Activated T-cell treated with anti-CD3 and anti-CD28 coated beads for 48 hours (primary cell): Measurements from ENCODE around the gene BTNL8.

Experiments
- DNase-seq: peaks from one replicate; pipeline ENCODE4 v3.0.0-alpha.2; 2020; ENCODE audit warnings: low read depth

The BTNL8 gene

DNA sequence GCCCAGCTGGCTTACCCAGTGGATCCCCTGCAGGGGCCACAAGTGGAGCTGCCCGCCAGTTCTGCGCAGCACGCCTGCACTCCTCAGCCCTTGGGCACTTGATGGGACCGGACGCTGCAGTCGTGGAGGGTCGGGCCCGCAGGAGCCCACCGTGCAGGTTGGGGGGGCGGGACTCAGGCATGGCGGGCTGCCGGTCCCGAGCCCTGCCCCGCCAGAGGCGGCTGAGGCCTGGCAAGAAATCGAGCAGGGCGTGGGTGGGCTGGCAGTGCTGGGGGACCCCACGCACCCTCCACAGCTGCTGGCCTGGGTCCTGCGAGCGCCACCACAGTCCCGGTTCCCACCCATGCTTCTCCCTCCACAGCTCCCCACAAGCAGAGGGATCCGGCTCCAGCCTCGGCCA, 70.4 kb downstream of the BTNL8 start:
- DNase-seq: no peak

DNA sequence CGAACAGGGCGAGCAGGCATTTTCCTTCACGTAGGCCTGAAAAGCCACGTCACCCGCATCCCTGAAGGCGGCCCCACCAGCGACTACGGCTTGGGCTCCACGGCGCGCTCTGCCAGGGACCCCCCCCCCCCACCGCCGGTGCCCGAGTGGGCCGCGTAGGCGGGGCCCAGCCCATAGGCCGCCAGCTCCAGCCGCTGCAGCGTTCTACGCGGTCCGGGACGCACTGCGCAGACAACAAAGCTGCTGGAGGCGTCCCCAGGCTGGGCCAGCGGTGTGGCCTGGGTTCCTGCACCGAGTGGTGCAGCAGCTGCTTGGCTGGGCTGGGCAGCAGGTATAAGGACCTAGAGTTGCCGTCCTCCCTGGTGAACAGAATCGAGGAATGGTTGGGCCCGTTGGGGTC, 71.4 kb downstream of the BTNL8 start:
- DNase-seq: no peak

DNA sequence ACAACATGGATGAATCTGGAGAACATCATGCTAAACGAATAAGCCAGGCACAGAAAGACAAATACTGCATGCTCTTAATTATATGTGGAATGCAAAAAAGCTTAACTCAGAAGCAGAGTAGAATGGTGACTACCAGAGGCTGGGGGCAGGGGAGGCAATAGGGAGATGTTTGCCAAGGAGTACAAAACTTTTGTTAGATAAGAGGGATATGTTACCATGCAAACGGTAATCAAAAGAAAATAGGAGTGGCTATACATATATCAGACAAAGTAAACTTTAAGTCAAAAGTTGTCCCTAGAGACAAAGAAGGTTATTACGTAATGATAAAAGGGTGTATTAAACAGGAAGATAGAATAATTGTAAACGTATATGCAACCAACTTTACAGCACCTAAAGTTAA, 71.9 kb downstream of the BTNL8 start:
- no peak for DNase-seq

DNA sequence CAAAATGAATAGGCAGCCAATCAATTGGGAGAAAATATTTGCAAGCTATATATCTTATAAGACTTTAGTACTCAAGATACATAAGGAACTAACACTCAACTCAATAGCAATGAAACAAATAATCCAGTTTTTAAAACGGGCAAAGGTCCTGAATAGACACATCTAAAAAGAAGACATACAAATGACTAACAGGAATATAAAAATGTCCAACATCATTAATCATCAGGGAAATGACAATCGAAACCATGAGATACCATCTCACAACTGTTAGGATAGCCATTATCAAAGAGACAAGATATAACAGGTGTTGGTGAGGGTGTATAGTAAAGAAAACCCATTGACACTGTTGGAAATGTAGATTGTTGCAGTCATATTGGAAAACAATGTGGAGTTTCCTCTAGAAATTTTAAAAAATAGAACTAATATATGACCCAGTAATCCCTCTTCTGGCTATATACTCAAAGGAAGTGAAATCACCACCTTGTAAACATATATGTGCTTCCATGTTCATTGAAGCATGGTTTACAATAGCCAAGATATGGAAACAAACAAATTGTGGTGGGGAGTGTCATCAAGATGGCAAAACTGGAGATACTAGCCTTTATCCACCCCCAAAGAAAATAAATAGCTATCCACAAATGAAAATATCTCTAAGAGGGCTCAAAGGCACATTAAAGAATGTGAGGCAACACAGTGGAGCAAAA, 75.8 kb downstream of the BTNL8 start:
- no peak for DNase-seq

DNA sequence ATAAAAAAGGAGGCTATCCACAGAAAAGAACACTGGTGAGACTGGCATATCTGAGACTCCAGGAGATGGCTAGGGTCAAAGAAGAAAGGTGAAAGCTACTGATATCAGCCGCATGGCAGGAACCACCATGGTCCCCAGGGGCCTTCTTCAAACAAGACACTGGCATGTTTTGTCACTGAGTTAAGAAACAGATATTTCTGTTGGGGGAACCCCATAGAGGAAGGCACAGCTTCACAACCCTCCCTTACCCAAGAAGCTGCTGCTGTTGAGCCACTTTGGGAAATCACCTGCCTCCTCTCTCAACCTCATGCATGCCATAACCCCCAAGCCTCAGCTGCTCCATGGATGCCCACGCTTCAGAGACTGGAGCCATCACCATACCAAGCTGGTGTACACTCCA, 76.4 kb downstream of the BTNL8 start:
- no peak for DNase-seq

DNA sequence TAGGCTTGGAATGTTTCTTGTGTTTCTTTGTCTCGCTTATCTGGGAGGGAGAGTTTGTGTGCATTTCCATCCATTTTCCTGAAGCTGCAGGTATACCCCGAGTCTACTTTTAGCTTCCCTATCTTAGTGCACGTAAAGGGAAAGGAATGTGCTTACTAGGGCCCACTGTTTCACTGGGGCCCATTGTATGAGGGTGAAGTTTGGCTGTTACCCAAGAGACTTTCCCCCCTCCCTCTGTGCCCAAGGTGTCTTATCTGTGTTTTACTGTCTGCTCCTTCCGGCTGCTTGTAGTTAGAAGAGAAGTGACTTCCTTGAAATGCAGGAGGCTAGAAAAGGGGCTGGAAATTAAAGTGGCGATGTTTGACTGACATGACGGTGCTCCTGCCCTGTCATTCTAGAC, 77.6 kb downstream of the BTNL8 start:
- no peak for DNase-seq

DNA sequence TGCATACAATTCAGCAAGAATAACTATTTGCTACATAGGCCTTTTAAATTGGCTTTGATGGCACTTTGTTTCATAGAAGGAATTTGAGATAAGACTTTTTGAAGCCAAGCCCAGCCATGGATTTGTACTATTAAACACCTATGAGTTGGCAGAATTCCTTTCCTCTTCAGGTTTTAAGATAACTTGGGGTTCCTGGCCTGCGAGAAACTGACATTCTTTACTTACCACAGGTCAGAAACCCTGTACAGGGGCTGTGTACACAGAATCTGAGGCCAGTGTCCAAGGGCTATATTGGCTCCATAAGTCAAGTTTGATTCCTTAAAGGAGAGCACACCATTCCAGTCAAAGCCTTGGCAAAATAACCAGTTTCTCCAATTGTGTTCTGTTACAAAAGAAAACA, 78.9 kb downstream of the BTNL8 start:
- no peak for DNase-seq

DNA sequence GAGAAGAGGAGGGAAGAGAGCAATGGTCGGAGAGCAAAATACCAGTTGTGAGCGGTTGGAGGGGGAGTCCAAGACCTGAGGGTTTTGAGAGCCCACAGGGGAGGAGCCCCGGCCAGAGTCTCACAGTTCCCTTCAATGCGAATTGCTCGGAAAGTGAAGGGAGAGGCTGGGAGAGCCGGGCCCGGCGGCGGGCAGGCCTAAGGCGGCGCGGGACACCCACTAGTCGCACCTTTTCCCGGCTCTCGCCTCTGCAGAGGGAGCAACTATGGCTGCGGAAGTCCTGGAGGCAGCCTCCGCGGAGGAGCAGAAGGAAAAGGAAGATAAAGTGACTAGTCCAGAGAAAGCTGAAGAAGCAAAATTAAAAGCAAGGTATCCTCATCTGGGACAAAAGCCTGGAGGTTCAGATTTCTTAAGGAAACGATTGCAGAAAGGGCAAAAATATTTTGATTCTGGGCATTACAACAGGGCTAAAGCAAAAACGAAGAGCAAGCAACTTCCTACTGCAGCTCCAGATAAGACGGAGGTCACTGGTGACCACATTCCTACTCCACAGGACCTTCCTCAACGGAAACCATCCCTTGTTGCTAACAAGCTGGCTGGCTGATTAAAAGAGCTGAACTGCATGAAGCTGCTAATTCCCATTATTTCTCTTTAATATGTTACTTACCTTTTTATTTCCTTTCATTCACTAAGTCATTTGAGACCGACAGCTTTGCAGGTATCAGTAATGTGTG, 83.2 kb downstream of the BTNL8 start:
- DNase-seq: no peak

DNA sequence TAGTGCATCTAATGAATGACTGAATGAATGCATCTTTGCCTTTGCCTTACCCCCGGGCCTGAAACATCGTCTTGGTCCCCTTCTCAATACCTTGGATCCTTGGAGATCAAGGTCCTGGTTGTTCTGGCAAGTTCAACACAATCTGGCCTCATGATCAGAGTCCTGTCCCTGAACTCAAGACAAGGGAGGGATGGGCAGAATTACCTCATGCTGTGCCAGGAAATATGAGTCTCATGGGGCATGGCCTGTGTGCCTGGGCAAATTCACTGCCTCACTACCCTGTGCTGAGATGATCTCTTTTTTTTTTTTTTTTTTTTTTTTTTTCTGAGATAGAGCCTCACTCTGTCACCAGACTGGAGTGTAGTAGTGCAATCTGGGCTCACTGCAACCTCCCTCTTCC, 89.1 kb downstream of the BTNL8 start:
- no peak for DNase-seq

DNA sequence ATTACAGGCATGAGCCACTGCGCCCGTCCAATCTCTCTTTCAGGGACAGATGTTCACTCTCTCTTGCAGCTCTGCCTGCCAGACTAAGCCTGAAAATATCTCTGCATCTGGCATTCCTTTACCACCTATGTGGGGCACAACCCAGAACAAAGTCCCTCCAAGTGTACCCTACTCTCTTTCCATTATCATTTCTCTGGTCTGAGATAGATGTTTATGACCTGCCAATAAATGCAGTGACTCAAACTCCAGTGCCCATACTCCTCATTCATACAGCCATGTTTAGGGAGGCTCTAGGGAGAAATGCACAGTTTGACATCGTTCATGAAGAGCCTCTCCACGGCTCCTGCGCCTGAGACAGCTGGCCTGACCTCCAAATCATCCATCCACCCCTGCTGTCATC, 89.6 kb downstream of the BTNL8 start, which contains the start of gene BTNL3:
Gene BTNL3, plus strand, starts transcription at position 255 of the 400 bp plus-strand sequence. CDS start 183 bp downstream, outside the sequence.
- DNase-seq: no peak

DNA sequence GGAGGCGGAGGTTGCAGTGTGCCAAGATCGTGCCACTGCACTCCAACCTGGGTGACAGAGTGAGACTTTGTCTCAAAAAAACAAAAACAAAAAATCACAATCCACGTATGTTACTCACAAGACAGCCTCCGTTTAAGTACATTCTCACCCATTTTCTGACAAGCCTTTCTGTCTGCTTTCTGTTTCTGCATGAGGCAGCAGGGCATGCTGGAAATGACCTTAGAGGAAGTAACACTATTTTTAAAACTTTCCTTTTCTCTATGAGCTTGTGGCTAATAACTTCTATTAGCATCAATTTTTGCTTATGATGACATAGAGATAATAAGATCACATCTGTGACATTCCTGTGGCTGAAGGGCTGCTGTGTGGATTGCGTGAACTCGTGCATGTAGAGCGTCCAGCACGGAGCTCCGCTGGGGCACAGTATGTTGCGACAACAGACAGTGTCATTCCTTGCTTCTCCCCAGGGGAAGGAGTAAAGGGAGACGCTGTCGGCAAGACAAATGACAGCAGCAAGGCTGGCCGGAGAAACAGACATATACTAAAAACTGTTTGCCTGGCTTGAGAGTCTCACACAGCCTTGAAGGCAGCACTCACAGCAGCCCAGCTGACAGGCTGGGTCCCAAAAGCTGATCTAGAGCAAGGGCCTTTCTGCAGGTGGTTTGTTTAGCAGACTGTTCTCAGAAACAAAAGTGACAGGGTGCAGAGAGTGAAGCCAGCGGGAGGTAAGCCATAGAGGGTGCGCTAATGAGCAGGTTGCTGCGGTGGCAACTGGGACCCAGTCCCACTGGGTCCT, 91.3 kb downstream of the BTNL8 start:
- DNase-seq: no peak

DNA sequence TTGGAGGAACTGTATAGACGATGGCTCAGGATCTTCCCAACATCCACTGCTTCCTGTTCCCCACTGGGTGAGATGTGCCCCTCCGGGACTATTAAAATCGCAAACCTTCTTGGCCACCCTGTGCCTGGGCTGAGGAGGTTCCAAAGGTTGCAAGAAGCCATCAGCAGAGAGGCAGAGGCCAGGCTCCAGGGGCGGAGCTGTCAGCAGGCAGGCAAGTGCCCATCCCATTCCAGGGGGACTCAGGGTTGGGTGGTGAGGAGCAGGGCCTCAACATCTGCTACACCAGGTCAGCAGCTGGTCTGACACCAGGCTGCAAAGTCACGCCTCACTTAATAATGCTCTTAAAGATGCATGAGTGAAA, 91.9 kb downstream of the BTNL8 start:
- no peak for DNase-seq
